HepG2 (cell line): ENCODE measurements around the gene DNAI2. TPM values are rescaled to one million over a fixed set of nuclear protein-coding genes. Genes with fewer than 3 reads are reported as not detected.

Experiments
- DNMT3B ChIP-seq: conservative IDR thresholded peaks from 2 replicates; pipeline ENCODE4 v1.6.1; 2016; ENCODE audit warnings: missing biosample characterization, control low read depth
- EEA1 ChIP-seq: sonication (generic); formaldehyde crosslinking; IDR thresholded peaks from 2 replicates; pipeline ENCODE4 v1.5.1; 2020; ENCODE audit warnings: mild to moderate bottlenecking, missing genetic modification reagents, borderline replicate concordance
- ETS1 ChIP-seq: sonication (generic); formaldehyde crosslinking; IDR thresholded peaks from 2 replicates; pipeline ENCODE4 v1.4.0; 2020; ENCODE audit warnings: missing genetic modification reagents
- GLMP ChIP-seq: sonication (generic); formaldehyde crosslinking; IDR thresholded peaks from 2 replicates; pipeline ENCODE4 v1.9.0; 2021; ENCODE audit warnings: missing genetic modification reagents, mild to moderate bottlenecking, borderline replicate concordance
- HOMEZ ChIP-seq: IDR thresholded peaks from 2 replicates; pipeline ENCODE4 v1.6.1; 2016; ENCODE audit warnings: low read depth
- HOXA3 ChIP-seq: sonication (generic); formaldehyde crosslinking; IDR thresholded peaks from 2 replicates; pipeline ENCODE4 v1.5.0; 2020; ENCODE audit warnings: missing genetic modification reagents
- IRF2 ChIP-seq: IDR thresholded peaks from 2 replicates; pipeline ENCODE4 v1.6.1; 2018; ENCODE audit warnings: missing genetic modification reagents, missing compliant biosample characterization
- KDM5A ChIP-seq: fragments of 200-600 bp; sonication (generic); IDR thresholded peaks from 2 replicates; pipeline ENCODE4 v1.7.0; 2018; ENCODE audit warnings: antibody characterized with exemption, mild to moderate bottlenecking, low read length, borderline replicate concordance
- MED13 ChIP-seq: sonication (generic); formaldehyde crosslinking; IDR thresholded peaks from 2 replicates; pipeline ENCODE4 v1.5.0; 2020; ENCODE audit warnings: missing genetic modification reagents
- NAIF1 ChIP-seq: sonication (generic); formaldehyde crosslinking; IDR thresholded peaks from 2 replicates; pipeline ENCODE4 v1.5.0; 2020; ENCODE audit warnings: mild to moderate bottlenecking, missing genetic modification reagents, borderline replicate concordance
- NCOA2 ChIP-seq: sonication (generic); formaldehyde crosslinking; IDR thresholded peaks from 2 replicates; pipeline ENCODE4 v1.8.0; 2022; ENCODE audit warnings: inconsistent platforms
- PITX1 ChIP-seq: sonication (generic); formaldehyde crosslinking; IDR thresholded peaks from 2 replicates; pipeline ENCODE4 v1.5.1; 2020; ENCODE audit warnings: mild to moderate bottlenecking, missing genetic modification reagents
- RFX1 ChIP-seq: fragments of 450-650 bp; IDR thresholded peaks from 2 replicates; pipeline ENCODE4 v1.6.1; 2017
- SMAD1 ChIP-seq: sonication (generic); formaldehyde crosslinking; IDR thresholded peaks from 2 replicates; pipeline ENCODE4 v1.4.0; 2020; ENCODE audit warnings: missing genetic modification reagents, low read depth, mild to moderate bottlenecking, borderline replicate concordance
- SOX5 ChIP-seq: IDR thresholded peaks from 2 replicates; pipeline ENCODE4 v1.6.1; 2016; ENCODE audit warnings: borderline replicate concordance
- ZBTB38 ChIP-seq: sonication (generic); formaldehyde crosslinking; IDR thresholded peaks from 2 replicates; pipeline ENCODE4 v1.5.1; 2020; ENCODE audit warnings: mild to moderate bottlenecking, missing genetic modification reagents
- ZFP36L2 ChIP-seq: sonication (generic); formaldehyde crosslinking; IDR thresholded peaks from 2 replicates; pipeline ENCODE4 v1.4.0; 2020; ENCODE audit warnings: missing genetic modification reagents
- ZFP62 ChIP-seq: sonication (generic); formaldehyde crosslinking; IDR thresholded peaks from 2 replicates; pipeline ENCODE4 v1.4.0; 2020; ENCODE audit warnings: missing genetic modification reagents
- ZKSCAN8 ChIP-seq: IDR thresholded peaks from 2 replicates; pipeline ENCODE4 v1.6.1; 2016; ENCODE audit warnings: borderline replicate concordance, missing genetic modification reagents, missing compliant biosample characterization
- ZMAT3 ChIP-seq: sonication (generic); formaldehyde crosslinking; conservative IDR thresholded peaks from 2 replicates; pipeline ENCODE4 v1.7.0; 2021; ENCODE audit warnings: missing genetic modification reagents
- ZNF205 ChIP-seq: IDR thresholded peaks from 2 replicates; pipeline ENCODE4 v1.6.1; 2018; ENCODE audit warnings: missing biosample characterization, missing genetic modification reagents
- ZNF207 ChIP-seq: fragments of 450-650 bp; IDR thresholded peaks from 2 replicates; pipeline ENCODE4 v1.6.1; 2016; ENCODE audit warnings: antibody characterized with exemption, borderline replicate concordance
- ZNF30 ChIP-seq: sonication (generic); formaldehyde crosslinking; IDR thresholded peaks from 2 replicates; pipeline ENCODE4 v1.5.0; 2020; ENCODE audit warnings: mild to moderate bottlenecking, missing genetic modification reagents
- ZNF414 ChIP-seq: sonication (generic); formaldehyde crosslinking; IDR thresholded peaks from 2 replicates; pipeline ENCODE4 v1.5.0; 2020; ENCODE audit warnings: missing genetic modification reagents
- ZNF589 ChIP-seq: sonication (generic); formaldehyde crosslinking; conservative IDR thresholded peaks from 2 replicates; pipeline ENCODE4 v1.8.0; 2022; ENCODE audit warnings: mild to moderate bottlenecking, moderate library complexity, missing genetic modification reagents
- ZNF704 ChIP-seq: sonication (generic); formaldehyde crosslinking; IDR thresholded peaks from 2 replicates; pipeline ENCODE4 v1.8.1; 2023; ENCODE audit warnings: mild to moderate bottlenecking, inconsistent platforms, moderate library complexity, missing genetic modification reagents, borderline replicate concordance
- ZNF747 ChIP-seq: sonication (generic); formaldehyde crosslinking; IDR thresholded peaks from 2 replicates; pipeline ENCODE4 v1.8.1; 2023; ENCODE audit warnings: missing genetic modification reagents, mild to moderate bottlenecking, borderline replicate concordance
- ZNF891 ChIP-seq: sonication (generic); formaldehyde crosslinking; IDR thresholded peaks from 2 replicates; pipeline ENCODE4 v1.5.0; 2020; ENCODE audit warnings: mild to moderate bottlenecking, missing genetic modification reagents
- ZSCAN9 ChIP-seq: IDR thresholded peaks from 2 replicates; pipeline ENCODE4 v1.6.1; 2016; ENCODE audit warnings: borderline replicate concordance
- polyA plus RNA-seq, 8 experiments: library from polyadenylated mRNA; depleted of rRNA in 3 of 8; stranded (reverse) in 7 of 8; unstranded in 1 of 8; fragments of >200 nt; fragmentation: Illumina TruSeq in 4 of 8; extraction: Trizol in 4 of 8; gene quantifications; 2 replicates each; pipeline versions ENCODE4 v1.2.1 to v1.2.3, GENCODE V29; 2011 to 2016; ENCODE audit warnings: low read depth in 4 of 8, missing spikeins in 1 of 8, mixed read lengths in 1 of 8; ENCODE audit not compliant: insufficient read depth in 1 of 8
- total RNA-seq, 5 experiments: library from RNA; depleted of rRNA; stranded (reverse); fragments of >200 nt; fragmentation: Illumina TruSeq; extraction: Trizol; gene quantifications; 2 replicates each; pipeline ENCODE4 v1.2.3, GENCODE V29; 2016; ENCODE audit warnings: low read depth in 1 of 5

DNAI2 gene
- total and polyA plus RNA-seq, 2 of the 13 experiments (the other 11 are each of a cell fraction or from before 2014, with no cell fraction given): not detected

DNA sequence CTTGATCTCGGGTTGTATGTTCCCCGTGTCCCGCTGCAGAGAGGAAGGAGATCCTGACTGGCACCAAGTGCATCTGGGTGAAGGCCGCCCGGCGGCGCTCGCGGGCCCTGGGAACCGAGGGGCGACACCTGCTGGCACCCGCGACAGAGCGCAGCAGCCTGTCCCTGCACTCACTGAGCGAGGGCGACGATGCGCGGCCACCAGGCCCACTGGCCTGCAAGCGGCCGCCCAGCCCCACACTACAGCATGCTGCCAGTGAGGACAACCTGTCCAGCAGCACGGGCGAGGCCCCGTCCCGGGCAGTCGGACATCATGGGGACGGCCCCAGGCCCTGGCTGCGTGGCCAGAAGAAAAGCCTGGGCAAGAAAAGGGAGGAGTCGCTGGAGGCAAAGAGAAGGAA lies 80.1 kb downstream of the DNAI2 start (continued):
- no peak for TF ChIP-seq ZNF414 (CRISPR knock-in tag)
- no peak for TF ChIP-seq NCOA2 (CRISPR knock-in tag)
- TF ChIP-seq DNMT3B (CRISPR knock-in tag): no peak
- TF ChIP-seq MED13 (CRISPR knock-in tag): no peak
- no peak for TF ChIP-seq RFX1
- no peak for TF ChIP-seq ZNF704 (CRISPR knock-in tag)
- TF ChIP-seq ZMAT3 (CRISPR knock-in tag): no peak
- peak; percentile 26; the same call in 1 of the 2 replicates for TF ChIP-seq ZBTB38 (CRISPR knock-in tag)
- no peak for TF ChIP-seq ZNF30 (CRISPR knock-in tag)
- TF ChIP-seq ZNF207: no peak
- peak; percentile 42; the same call in 1 of the 2 replicates for TF ChIP-seq HOXA3 (CRISPR knock-in tag)
- TF ChIP-seq SOX5 (CRISPR knock-in tag): 0 out of 2 replicates have a peak, but pooled peaks have one; percentile 31
- TF ChIP-seq ZNF747 (CRISPR knock-in tag): no peak
- TF ChIP-seq EEA1: no peak
- TF ChIP-seq ZFP36L2 (CRISPR knock-in tag): no peak
- TF ChIP-seq SMAD1 (CRISPR knock-in tag): no peak
- TF ChIP-seq ZNF891 (CRISPR knock-in tag): no peak
- peak; percentile 32; the same call in 1 of the 2 replicates for TF ChIP-seq PITX1 (CRISPR knock-in tag)
- no peak for TF ChIP-seq NAIF1
- TF ChIP-seq ZSCAN9 (CRISPR knock-in tag): 0 out of 2 replicates have a peak, but pooled peaks have one; percentile 44
- TF ChIP-seq HOMEZ (CRISPR knock-in tag): no peak
- TF ChIP-seq KDM5A: no peak
- TF ChIP-seq ZNF589 (CRISPR knock-in tag): no peak
- TF ChIP-seq ZNF205 (CRISPR knock-in tag): no peak
- TF ChIP-seq ETS1 (CRISPR knock-in tag): no peak
- TF ChIP-seq ZFP62 (CRISPR knock-in tag): no peak
- TF ChIP-seq IRF2 (CRISPR knock-in tag): peak; percentile 73
- TF ChIP-seq GLMP (CRISPR knock-in tag): no peak
- no peak for TF ChIP-seq ZKSCAN8 (CRISPR knock-in tag)
